Activated CD8-positive, alpha-beta memory T cell treated with anti-CD3 and anti-CD28 coated beads for 48 hours (primary cell): Measurements from ENCODE around the gene GOLT1B.

Experiments
- DNase-seq, 3 experiments: peaks; one replicate each; pipeline ENCODE4 v3.0.0-alpha.2; 2020; ENCODE audit warnings: low read depth in 2 of 3, low spot score in 2 of 3

The GOLT1B gene

GRCh38 chr12:21562859-21563258, 61.3 kb downstream of the GOLT1B start:
- DNase-seq, result no peak

- DNase-seq, result no peak
Measured at GRCh38 chr12:21566223-21566906, 64.8 kb downstream of the GOLT1B start.

DNA sequence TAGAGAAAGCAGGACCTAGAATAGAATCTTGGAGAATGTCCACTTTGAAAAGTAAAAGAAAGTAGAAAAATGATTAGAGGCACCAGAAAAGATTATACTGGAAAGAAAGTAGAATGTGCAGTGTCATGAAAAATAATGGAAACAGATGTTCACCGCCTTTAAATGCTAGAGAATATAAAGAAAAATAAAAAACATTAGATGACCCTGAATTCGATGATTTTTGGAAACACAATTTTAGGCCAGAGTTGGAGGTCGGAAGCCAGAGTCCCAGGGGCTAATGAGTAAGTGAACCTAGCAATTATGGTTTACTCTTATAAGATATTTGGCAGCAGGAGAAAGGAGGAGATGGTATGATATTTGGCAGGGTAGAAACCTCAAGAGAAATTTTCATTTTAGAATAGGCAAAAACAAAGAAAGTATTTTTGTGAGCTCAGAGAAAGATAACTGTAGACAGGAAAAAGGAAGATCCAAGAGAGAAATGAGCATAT, 65.4 kb downstream of the GOLT1B start:
- no peak for DNase-seq
